22Rv1 (cell line): ENCODE data around the gene CELF2.

ENCODE experiments used
- H3K27ac ChIP-seq: fragments of 450-650 bp; 2 replicates; pipeline ENCODE4 v1.5.1; 2017
- ZFX ChIP-seq: fragments of 450-650 bp; IDR thresholded peaks from 2 replicates; pipeline ENCODE4 v1.6.1; 2017; ENCODE audit warnings: antibody characterized with exemption, borderline replicate concordance
- TF ChIP-seq, protein P1 (sequence below): fragments of 450-650 bp; IDR thresholded peaks from 2 replicates; pipeline ENCODE4 v1.5.1; 2017; ENCODE audit warnings: mild to moderate bottlenecking

Gene CELF2

DNA sequence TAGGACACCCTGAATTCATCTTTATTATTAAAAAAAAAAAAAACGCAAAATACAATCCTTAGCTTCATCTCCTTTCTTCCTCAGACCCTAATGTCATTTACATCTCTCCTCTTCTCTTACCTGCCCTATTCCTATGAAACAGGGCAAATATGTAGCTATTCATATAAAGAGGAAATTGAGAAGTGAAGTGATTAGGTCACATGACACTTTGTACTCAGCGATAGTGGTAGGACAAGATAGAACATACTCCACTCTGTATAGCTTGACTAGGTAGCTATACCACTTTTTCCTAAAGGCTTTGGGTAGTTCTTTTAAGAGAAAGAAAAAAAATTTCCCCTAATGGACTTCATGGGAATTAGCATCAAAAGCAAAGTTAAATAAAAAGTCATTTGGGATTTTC, 6.2 kb upstream of the CELF2 start:
- H3K27ac ChIP-seq, result no peak overlapping the region

DNA sequence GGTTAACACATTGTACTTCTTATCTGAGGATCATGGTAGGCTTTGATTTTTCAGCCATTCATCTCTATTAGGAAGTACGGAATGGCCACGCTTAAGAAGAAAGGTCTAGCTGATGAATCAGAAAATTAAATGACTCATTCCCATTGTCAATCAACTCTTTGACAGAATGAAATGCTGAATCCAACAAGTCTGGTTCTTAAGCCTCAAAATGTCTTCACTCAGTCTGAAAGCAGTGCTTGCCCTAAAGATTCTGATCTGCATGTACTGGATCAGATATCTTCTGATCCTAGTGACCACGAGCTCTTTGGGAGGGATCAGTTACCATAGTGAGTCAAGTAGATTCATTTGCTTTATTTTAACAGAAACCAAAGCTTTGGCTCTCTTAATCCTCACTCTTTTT, 5.7 kb upstream of the CELF2 start:
- TF ChIP-seq ZFX, result no peak
- TF ChIP-seq, protein P1, sequence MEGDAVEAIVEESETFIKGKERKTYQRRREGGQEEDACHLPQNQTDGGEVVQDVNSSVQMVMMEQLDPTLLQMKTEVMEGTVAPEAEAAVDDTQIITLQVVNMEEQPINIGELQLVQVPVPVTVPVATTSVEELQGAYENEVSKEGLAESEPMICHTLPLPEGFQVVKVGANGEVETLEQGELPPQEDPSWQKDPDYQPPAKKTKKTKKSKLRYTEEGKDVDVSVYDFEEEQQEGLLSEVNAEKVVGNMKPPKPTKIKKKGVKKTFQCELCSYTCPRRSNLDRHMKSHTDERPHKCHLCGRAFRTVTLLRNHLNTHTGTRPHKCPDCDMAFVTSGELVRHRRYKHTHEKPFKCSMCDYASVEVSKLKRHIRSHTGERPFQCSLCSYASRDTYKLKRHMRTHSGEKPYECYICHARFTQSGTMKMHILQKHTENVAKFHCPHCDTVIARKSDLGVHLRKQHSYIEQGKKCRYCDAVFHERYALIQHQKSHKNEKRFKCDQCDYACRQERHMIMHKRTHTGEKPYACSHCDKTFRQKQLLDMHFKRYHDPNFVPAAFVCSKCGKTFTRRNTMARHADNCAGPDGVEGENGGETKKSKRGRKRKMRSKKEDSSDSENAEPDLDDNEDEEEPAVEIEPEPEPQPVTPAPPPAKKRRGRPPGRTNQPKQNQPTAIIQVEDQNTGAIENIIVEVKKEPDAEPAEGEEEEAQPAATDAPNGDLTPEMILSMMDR, result no peak
- no peak overlapping the region for H3K27ac ChIP-seq

More for the DNA sequence above, 6.2 kb upstream of the CELF2 start:
- TF ChIP-seq, protein P1, result no peak
- no peak for TF ChIP-seq ZFX

DNA sequence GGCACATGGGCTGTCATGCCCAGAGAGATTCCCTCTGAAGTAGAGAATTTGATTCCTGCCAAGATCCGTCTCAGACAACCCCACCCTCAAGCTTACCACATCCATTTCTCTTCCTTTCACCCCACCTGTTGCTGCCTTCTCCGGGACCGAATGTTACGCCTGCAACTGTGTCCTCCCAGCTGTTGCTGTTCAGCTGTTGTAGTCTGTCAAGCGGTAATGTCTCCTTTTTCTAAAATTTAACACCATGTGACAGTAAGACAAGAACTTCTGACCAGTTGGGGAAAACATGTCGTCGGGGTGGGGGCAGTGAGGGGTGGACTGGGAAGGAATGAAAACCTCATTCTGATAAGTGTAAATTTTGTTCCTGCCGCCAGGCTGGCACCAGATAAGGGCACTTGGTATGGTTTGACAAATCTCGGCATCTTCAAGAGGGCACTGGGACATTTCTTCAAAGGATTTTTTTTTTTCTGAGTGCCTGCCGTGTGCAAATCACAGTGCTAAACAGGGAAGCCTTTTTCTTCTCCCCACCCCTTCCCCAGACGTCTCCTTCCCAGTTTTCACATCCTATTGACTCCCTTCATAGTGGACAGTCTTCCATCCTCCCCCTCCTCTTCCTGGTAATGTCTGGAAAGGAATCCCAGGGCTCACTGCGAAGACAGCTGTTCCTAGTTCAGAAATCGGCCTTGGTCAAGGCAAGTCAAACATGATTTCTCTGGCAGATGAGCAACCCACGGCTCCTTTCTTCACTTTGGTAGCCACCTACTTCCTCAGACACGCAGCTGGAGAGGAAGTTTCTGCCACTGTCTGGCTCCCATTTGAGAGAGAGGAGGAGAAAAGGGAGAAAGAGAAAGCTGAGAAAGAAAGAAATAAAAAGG, 5.0 kb upstream of the CELF2 start:
- TF ChIP-seq, protein P1, result no peak
- no peak for TF ChIP-seq ZFX
- H3K27ac ChIP-seq, result no peak overlapping the region

DNA sequence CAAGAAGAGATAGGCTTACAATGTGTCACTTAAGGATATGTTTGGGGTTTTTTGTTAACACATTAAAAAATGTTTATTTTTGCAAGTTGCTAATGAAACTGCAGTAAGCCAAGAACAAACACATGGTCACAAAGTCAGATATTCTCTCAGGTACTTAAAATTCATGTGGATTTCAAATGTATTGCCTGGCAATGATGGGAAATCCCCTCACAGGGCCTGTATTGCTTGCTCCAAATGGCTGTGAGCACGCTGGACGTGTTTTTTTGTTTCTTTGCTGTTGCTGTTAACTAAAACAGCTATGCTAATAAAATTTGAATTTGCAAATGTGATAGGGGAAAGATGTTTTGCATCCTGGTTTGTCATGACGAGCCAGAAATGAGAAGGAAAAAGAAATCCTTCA, 3.8 kb upstream of the CELF2 start:
- no peak overlapping the region for H3K27ac ChIP-seq
- TF ChIP-seq, protein P1, result no peak
- no peak for TF ChIP-seq ZFX

DNA sequence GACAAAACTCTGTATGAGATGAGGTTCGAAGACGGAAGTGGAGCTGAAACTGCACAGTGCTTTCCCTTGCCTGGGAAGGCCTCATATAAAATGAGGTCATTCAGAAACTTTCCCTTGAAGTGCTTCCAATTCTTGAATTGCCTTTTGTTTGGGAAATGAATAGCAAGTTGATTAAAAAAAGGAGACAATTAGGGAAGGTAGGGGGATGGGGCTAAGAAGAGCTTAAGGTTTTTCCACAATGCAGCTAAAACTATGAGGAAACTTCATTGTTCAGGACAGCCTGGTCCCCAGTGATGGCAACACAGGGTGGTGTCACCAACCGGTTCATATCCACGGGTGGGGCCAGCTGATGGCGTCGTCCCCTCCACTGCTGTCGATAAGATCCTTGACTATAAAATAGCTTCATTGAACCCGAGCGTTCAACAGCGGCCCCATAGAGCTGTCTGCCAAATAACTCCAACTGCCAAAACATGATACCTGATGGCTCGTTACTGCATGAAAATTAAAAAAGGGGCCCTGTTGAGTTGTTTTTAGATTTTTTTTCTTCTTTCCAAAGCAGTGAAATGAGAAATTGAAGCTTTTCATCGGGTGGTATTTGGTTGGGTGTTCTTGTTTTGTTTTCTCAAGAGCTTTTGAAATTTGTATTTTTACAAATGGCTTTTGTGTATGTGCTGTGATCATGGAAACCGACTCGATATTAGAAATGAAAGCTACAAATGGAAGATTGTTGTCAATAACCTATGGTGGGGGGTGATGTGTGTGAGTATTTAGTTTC, 2.8 kb upstream of the CELF2 start:
- no peak for TF ChIP-seq ZFX
- TF ChIP-seq, protein P1, result no peak
- no peak overlapping the region for H3K27ac ChIP-seq

DNA sequence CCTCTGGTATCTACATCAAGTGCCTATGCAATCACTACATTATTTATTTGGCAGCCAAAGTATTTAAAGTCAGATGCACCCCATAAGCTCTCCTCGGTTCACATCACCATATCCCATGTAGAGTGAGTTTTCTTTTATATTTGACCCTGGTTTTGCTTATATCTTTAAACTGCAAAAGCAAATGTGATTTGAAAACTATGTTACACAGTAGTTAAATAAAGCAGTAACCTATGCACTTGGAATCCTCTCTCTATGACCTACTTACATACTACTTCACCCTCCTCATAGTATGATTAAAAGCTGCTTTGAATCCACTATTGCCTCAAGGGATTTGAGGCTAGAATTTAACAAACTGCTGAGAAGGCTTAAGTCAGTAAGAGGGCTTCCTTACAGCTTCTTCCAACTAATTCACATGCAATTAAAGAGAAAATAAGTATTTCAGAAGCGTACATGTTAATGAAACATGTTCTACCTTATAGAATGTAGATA, 2.2 kb upstream of the CELF2 start:
- no peak for TF ChIP-seq ZFX
- TF ChIP-seq, protein P1, result no peak
- no peak overlapping the region for H3K27ac ChIP-seq

DNA sequence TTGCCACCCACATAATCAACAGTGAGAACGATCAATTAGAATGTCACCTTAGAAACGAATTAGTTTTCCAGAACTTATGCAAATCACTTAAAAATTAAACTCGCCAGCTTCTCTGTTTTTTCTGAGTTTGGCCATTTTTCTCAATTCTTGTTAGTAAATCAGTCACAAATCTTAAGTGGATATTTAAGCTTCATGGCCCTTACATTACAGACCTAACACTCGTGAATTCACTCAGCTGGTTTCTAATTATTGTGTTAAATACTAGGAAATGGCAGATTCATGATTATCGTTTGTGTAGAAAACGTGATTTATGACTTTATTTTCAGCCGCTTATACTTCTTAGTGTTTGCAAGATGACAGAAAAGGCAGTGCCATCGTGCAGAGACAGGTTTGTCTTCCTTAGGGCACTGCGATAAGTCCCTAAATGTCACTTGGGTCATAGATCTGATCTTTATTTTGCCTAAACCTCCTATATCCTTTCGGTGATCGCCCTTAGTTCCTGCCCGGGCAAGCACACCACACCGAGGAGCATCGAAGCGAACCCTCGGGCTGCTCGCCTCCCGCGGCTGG, 587 bp upstream of the CELF2 start:
- no peak overlapping the region for H3K27ac ChIP-seq
- TF ChIP-seq, protein P1, result no peak
- TF ChIP-seq ZFX, result no peak
